HepG2 (cell line): ENCODE results near the gene MAP3K14. TPM values are rescaled to one million over a fixed set of nuclear protein-coding genes. Genes with fewer than 3 reads are reported as not detected.

ENCODE experiments used
- AHR ChIP-seq: IDR thresholded peaks from 2 replicates; pipeline ENCODE4 v1.6.1; 2018; ENCODE audit warnings: missing genetic modification reagents, missing compliant biosample characterization
- CTCF ChIP-seq: sonication (generic); formaldehyde crosslinking; IDR thresholded peaks from 2 replicates; pipeline ENCODE4 v1.5.0; 2020; ENCODE audit warnings: mild to moderate bottlenecking, missing genetic modification reagents, moderate library complexity
- DRAP1 ChIP-seq: IDR thresholded peaks from 2 replicates; pipeline ENCODE4 v1.6.1; 2016; ENCODE audit warnings: missing genetic modification reagents, missing compliant biosample characterization
- KDM2A ChIP-seq: sonication (generic); formaldehyde crosslinking; IDR thresholded peaks from 2 replicates; pipeline ENCODE4 v1.4.0; 2020; ENCODE audit warnings: low read depth, missing genetic modification reagents, borderline replicate concordance
- MAFK ChIP-seq, 2 experiments: IDR thresholded peaks in 1 of 2; conservative IDR thresholded peaks in 1 of 2; 2 replicates each; pipeline ENCODE4 v1.6.1; 2011; ENCODE audit warnings: improper control_type of control experiment in 2 of 2, low read length in 2 of 2
- NRL ChIP-seq: sonication (generic); formaldehyde crosslinking; IDR thresholded peaks from 2 replicates; pipeline ENCODE4 v1.5.0; 2020; ENCODE audit warnings: missing genetic modification reagents, mild to moderate bottlenecking, moderate library complexity, borderline replicate concordance
- SNAPC4 ChIP-seq: sonication (generic); formaldehyde crosslinking; IDR thresholded peaks from 2 replicates; pipeline ENCODE4 v1.4.0; 2020; ENCODE audit warnings: mild to moderate bottlenecking, missing genetic modification reagents
- XRCC5 ChIP-seq: fragments of 200-400 bp; formaldehyde crosslinking; optimal IDR thresholded peaks from 2 replicates; pipeline ENCODE3; 2017; ENCODE audit warnings: mild to moderate bottlenecking, low read length
- ZBTB38 ChIP-seq: sonication (generic); formaldehyde crosslinking; IDR thresholded peaks from 2 replicates; pipeline ENCODE4 v1.5.1; 2020; ENCODE audit warnings: mild to moderate bottlenecking, missing genetic modification reagents
- ZFP1 ChIP-seq: IDR thresholded peaks from 2 replicates; pipeline ENCODE4 v1.6.1; 2016
- ZNF451 ChIP-seq: sonication (generic); formaldehyde crosslinking; IDR thresholded peaks from 2 replicates; pipeline ENCODE4 v1.5.0; 2020; ENCODE audit warnings: mild to moderate bottlenecking, missing genetic modification reagents
- ZNF552 ChIP-seq: sonication (generic); formaldehyde crosslinking; IDR thresholded peaks from 2 replicates; pipeline ENCODE4 v1.9.0; 2022; ENCODE audit warnings: missing genetic modification reagents, mild to moderate bottlenecking, borderline replicate concordance
- ZNF782 ChIP-seq: sonication (generic); formaldehyde crosslinking; IDR thresholded peaks from 2 replicates; pipeline ENCODE4 v1.4.0; 2020; ENCODE audit warnings: missing genetic modification reagents, mild to moderate bottlenecking, borderline replicate concordance
- polyA plus RNA-seq, 8 experiments: library from polyadenylated mRNA; depleted of rRNA in 3 of 8; stranded (reverse) in 7 of 8; unstranded in 1 of 8; fragments of >200 nt; fragmentation: Illumina TruSeq in 4 of 8; extraction: Trizol in 4 of 8; gene quantifications; 2 replicates each; pipeline versions ENCODE4 v1.2.1 to v1.2.3, GENCODE V29; 2011 to 2016; ENCODE audit warnings: low read depth in 4 of 8, missing spikeins in 1 of 8, mixed read lengths in 1 of 8; ENCODE audit not compliant: insufficient read depth in 1 of 8
- total RNA-seq, 5 experiments: library from RNA; depleted of rRNA; stranded (reverse); fragments of >200 nt; fragmentation: Illumina TruSeq; extraction: Trizol; gene quantifications; 2 replicates each; pipeline ENCODE4 v1.2.3, GENCODE V29; 2016; ENCODE audit warnings: low read depth in 1 of 5
- TF ChIP-seq, protein P1 (sequence below): sonication (generic); formaldehyde crosslinking; IDR thresholded peaks from 2 replicates; pipeline ENCODE4 v1.4.0; 2020; ENCODE audit warnings: mild to moderate bottlenecking, missing genetic modification reagents
- TF ChIP-seq, protein P2 (sequence below): sonication (generic); formaldehyde crosslinking; IDR thresholded peaks from 2 replicates; pipeline ENCODE4 v1.4.0; 2020; ENCODE audit warnings: missing genetic modification reagents
- TF ChIP-seq, protein P3 (sequence below): IDR thresholded peaks from 2 replicates; pipeline ENCODE4 v1.6.1; 2018; ENCODE audit warnings: missing genetic modification reagents, mild to moderate bottlenecking, missing compliant biosample characterization

The MAP3K14 gene
- total and polyA plus RNA-seq, 2 of the 13 experiments (the other 11 are each of a cell fraction or from before 2014, with no cell fraction given): 2.6 TPM

GRCh38 chr17:45270828-45271418 lies 45.9 kb downstream of the MAP3K14 start (continued):
- no peak for TF ChIP-seq SNAPC4 (CRISPR knock-in tag)
- TF ChIP-seq NRL (CRISPR knock-in tag): no peak
- TF ChIP-seq, protein P1, sequence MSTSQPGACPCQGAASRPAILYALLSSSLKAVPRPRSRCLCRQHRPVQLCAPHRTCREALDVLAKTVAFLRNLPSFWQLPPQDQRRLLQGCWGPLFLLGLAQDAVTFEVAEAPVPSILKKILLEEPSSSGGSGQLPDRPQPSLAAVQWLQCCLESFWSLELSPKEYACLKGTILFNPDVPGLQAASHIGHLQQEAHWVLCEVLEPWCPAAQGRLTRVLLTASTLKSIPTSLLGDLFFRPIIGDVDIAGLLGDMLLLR: 0 out of 2 replicates have a peak, but pooled peaks have one; percentile 17
- no peak for TF ChIP-seq ZFP1 (CRISPR knock-in tag)
- peak; percentile 52 for TF ChIP-seq XRCC5
- peak; percentile 83 for TF ChIP-seq CTCF (CRISPR knock-in tag)
- 0 out of 2 replicates have a peak, but pooled peaks have one; percentile 28 for TF ChIP-seq ZBTB38 (CRISPR knock-in tag)
- TF ChIP-seq MAFK (conservative IDR thresholded peaks at IDR 0.05 in 1 of 2, IDR thresholded peaks at IDR 0.05 in 1 of 2; ENCODE audit: low read length in 2 of 2): no peak
- TF ChIP-seq KDM2A (CRISPR knock-in tag): peak; percentile 44; the same call in 1 of the 2 replicates
- TF ChIP-seq ZNF782 (CRISPR knock-in tag): no peak
- TF ChIP-seq AHR: 0 out of 2 replicates have a peak, but pooled peaks have one; percentile 22
- TF ChIP-seq, protein P2, sequence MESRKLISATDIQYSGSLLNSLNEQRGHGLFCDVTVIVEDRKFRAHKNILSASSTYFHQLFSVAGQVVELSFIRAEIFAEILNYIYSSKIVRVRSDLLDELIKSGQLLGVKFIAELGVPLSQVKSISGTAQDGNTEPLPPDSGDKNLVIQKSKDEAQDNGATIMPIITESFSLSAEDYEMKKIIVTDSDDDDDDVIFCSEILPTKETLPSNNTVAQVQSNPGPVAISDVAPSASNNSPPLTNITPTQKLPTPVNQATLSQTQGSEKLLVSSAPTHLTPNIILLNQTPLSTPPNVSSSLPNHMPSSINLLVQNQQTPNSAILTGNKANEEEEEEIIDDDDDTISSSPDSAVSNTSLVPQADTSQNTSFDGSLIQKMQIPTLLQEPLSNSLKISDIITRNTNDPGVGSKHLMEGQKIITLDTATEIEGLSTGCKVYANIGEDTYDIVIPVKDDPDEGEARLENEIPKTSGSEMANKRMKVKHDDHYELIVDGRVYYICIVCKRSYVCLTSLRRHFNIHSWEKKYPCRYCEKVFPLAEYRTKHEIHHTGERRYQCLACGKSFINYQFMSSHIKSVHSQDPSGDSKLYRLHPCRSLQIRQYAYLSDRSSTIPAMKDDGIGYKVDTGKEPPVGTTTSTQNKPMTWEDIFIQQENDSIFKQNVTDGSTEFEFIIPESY (CRISPR knock-in tag): peak; percentile 79
- TF ChIP-seq ZNF451 (CRISPR knock-in tag): no peak
- TF ChIP-seq, protein P3, sequence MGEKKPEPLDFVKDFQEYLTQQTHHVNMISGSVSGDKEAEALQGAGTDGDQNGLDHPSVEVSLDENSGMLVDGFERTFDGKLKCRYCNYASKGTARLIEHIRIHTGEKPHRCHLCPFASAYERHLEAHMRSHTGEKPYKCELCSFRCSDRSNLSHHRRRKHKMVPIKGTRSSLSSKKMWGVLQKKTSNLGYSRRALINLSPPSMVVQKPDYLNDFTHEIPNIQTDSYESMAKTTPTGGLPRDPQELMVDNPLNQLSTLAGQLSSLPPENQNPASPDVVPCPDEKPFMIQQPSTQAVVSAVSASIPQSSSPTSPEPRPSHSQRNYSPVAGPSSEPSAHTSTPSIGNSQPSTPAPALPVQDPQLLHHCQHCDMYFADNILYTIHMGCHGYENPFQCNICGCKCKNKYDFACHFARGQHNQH (CRISPR knock-in tag): no peak
- TF ChIP-seq DRAP1 (CRISPR knock-in tag): no peak
- no peak for TF ChIP-seq ZNF552 (CRISPR knock-in tag)
